HG03571 (cell line): ENCODE measurements around the gene TAF11L9.
"Not testable (repeated sequence)": the region's sequence is repeated elsewhere in the genome, so short reads cannot be mapped to it uniquely, and the experiment has no call there.

Source experiments
- ATAC-seq: cut with Tn5 transposase; IDR thresholded peaks from one replicate; pipeline ENCODE4 v1.9.1; 2021; ENCODE audit not compliant: unreplicated experiment

Gene TAF11L9

GRCh38 chr5:17594255-17594654 is at the start of gene TAF11L9:
TAF11L9 (minus strand) TSS chr5:17594394.
- not testable (repeated sequence) for ATAC-seq

GRCh38 chr5:17634160-17634559 is 40.0 kb upstream of the TAF11L9 start, which contains the start of gene TAF11L14:
TAF11L14 (plus strand) TSS chr5:17634460.
- ATAC-seq = no peak

DNA sequence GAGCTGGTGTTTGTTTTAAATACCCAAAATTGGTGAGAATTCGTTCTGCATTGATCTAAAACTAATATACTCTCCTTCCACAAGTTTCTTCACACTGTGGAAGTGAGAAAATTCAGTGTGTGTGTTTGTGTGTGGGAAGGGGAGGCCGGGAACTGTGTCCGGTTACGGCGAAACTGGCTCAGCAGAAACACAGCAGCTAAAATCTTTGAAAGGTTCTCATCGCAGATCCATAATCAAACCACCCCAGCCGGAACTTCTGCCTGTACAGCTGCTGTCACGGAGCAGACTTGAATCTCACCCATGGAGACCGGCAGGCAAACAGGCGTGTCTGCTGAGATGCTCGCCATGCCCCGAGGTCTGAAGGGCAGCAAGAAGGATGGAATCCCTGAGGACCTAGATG is 37.6 kb upstream of the TAF11L9 start, which contains the start of gene TAF11L13:
Gene TAF11L13 (plus strand): TSS at position 301 of the 400 bp plus-strand sequence.
- ATAC-seq = not testable (repeated sequence)

- no peak for ATAC-seq
Observed at GRCh38 chr5:17625686-17626085, 31.5 kb upstream of the TAF11L9 start.

DNA sequence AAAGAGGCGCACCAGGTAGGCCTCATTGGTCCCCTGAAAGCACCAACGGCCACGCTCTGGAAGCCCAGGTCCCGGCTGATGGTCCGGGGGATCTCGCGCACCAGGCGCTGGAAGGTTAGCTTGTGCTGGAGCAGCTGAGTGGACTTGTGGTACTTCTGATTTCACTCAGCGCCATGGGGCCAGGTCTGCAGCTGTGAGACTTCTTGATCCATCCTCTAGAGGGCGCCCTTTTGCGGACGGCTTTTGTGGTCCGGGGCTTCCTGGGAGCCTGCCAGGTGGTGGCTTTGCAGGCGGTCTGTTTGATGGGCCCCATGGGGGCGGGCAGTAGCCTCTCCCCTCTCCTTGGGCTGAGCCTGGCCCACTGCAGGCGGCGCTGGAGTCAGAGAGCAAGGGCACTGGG is 26.4 kb upstream of the TAF11L9 start:
- ATAC-seq = no peak

GRCh38 chr5:17619354-17619753 is 25.2 kb upstream of the TAF11L9 start:
- no peak for ATAC-seq

DNA sequence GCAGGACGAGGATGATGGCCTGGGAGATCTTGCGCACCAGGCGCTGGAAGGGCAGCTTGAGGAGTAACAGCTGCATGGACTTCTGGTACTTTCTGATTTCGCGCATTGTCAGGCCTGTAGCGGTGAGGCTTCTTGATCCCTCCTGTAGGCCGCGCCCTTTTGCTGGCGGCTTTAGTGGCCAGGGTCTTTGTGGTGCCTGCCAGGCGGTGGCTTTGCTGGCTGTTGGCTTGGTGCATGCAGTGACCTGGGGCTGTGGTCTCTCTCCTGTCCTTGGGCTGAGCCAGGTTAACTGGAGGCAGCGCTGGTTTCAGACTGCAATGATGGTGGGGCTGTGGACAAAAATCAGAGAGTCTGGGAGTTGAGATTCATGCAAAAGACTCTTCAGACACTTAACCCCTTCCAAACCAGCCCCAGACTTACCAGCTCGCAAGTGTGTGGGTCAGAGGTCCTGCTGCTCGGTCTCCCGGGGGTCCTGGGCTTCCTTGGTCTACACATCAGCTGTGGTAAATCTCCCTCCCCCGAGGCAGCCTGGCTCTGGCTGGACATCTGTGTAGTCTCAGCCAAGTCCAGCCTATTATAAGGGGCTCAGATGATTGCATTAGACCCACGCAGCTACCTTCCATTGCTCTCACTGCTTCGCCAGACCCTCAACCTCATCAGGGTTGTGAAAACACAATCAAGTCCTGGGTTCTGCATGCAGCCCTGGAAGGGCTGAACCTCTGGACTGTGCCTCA is 20.8 kb upstream of the TAF11L9 start:
- ATAC-seq = no peak

GRCh38 chr5:17610092-17610491 is 15.9 kb upstream of the TAF11L9 start, which contains the start of gene TAF11L12:
TAF11L12 (plus strand) TSS chr5:17610392.
- ATAC-seq = not testable (repeated sequence)

DNA sequence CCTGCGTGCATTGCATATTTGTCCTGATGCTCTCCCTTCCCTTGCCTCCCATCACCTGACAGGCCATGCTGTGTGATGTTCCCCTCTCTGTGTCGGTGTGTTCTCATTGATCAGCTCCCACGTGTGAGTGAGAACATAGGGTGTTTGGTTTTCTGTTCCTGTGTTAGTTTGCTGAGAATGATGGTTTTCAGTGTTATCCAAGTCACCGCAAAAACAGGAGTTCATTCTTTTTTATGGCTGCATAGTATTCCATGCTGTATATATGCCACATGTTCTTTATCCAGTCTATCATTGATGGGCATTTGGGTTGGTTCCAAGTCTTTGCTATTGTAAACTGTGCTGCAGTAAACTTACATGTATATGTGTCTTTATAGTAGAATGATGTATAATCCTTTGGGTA is 13.3 kb upstream of the TAF11L9 start:
- ATAC-seq = not testable (repeated sequence)

GRCh38 chr5:17604951-17605350 is 10.8 kb upstream of the TAF11L9 start:
- ATAC-seq = no peak

GRCh38 chr5:17603880-17604279 is 9.7 kb upstream of the TAF11L9 start, which contains the start of gene TAF11L11:
TAF11L11 (plus strand) TSS chr5:17604183.
- not testable (repeated sequence) for ATAC-seq

GRCh38 chr5:17597728-17598127 is 3.5 kb upstream of the TAF11L9 start, which contains the start of gene TAF11L10:
TAF11L10 (minus strand) TSS chr5:17597828.
- ATAC-seq = not testable (repeated sequence)

DNA sequence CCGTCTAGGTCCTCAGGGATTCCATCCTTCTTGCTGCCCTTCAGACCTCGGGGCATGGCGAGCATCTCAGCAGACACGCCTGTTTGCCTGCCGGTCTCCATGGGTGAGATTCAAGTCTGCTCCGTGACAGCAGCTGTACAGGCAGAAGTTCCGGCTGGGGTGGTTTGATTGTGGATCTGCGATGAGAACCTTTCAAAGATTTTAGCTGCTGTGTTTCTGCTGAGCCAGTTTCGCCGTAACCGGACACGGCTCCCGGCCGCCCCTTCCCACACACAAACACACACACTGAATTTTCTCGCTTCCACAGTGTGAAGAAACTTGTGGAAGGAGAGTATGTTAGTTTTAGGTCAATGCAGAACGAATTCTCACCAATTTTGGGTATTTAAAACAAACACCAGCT is 3.3 kb downstream of the TAF11L9 start, which contains the start of gene TAF11L8:
Gene TAF11L8 (minus strand): TSS at position 101 of the 400 bp plus-strand sequence.
- not testable (repeated sequence) for ATAC-seq

GRCh38 chr5:17585658-17586057 is 8.5 kb downstream of the TAF11L9 start, which contains the start of gene TAF11L7:
TAF11L7 (minus strand) TSS chr5:17585758.
- ATAC-seq = not testable (repeated sequence)
